LNCAP (cell line): ENCODE measurements around the gene FNIP1.

Source experiments
- TF ChIP-seq, protein P1 (sequence below): fragments of 450-650 bp; IDR thresholded peaks from 2 replicates; pipeline ENCODE4 v1.5.1; 2017; ENCODE audit warnings: mild to moderate bottlenecking

The FNIP1 gene

DNA sequence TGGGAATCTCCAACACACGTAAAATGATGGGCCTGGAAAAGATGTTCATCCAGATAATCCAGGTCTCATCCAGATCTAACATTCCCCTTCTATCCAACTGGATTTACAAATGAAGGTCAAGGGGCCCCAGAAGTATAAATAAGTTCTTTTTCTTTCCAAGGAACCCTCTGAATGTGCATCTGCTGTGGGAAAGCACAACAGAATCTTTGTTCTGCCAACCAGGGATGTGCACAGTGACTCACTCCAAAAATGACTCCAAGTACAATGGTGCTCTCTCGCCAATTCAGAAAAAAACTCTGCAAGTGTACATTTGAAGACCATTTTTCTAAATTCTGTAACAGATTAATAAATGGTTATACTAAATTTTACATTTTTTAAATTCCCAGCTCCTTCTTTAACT lies 174.2 kb downstream of the FNIP1 start:
- TF ChIP-seq, protein P1, sequence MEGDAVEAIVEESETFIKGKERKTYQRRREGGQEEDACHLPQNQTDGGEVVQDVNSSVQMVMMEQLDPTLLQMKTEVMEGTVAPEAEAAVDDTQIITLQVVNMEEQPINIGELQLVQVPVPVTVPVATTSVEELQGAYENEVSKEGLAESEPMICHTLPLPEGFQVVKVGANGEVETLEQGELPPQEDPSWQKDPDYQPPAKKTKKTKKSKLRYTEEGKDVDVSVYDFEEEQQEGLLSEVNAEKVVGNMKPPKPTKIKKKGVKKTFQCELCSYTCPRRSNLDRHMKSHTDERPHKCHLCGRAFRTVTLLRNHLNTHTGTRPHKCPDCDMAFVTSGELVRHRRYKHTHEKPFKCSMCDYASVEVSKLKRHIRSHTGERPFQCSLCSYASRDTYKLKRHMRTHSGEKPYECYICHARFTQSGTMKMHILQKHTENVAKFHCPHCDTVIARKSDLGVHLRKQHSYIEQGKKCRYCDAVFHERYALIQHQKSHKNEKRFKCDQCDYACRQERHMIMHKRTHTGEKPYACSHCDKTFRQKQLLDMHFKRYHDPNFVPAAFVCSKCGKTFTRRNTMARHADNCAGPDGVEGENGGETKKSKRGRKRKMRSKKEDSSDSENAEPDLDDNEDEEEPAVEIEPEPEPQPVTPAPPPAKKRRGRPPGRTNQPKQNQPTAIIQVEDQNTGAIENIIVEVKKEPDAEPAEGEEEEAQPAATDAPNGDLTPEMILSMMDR, result no peak

DNA sequence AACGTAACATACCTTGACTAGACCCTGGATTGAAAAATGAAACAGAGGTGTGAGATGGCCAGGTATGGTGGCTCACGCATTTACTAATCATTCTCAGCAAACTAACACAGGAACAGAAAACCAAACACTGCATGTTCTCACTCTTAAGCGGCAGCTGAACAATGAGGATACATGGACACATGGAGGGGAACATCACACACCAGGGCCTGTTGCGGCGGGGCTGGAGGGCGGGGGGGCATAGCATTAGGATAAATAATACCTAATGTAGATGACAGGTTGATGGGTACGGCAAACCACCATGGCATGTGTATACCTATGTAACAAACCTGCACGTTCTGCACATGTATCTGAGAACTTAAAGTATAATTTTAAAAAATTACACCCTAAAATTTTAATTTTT lies 177.7 kb downstream of the FNIP1 start:
- TF ChIP-seq, protein P1, result no peak

- TF ChIP-seq, protein P1, result no peak
Measured at GRCh38 chr5:131617140-131617822, 179.5 kb downstream of the FNIP1 start.

DNA sequence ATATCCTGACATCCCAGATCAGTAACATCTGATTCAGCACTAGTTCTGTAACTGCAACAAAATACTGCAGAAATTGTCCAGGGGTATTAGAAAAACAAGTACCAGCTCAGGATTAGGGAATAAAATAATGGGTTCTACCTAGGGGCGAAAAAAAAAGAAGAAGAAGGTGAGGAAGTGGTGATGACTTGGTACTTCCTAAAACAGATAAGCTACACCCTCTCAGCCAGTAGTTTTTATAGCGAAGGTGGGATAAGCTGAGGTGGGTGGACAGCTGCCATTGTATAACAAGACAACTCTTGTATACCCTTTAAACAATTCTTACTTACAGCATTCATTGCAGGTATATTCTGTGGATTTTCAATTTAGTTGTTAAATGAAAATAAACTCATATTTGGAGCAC lies 180.9 kb downstream of the FNIP1 start:
- TF ChIP-seq, protein P1, result no peak

- TF ChIP-seq, protein P1, result no peak
Measured at GRCh38 chr5:131613423-131613822, 183.4 kb downstream of the FNIP1 start.

DNA sequence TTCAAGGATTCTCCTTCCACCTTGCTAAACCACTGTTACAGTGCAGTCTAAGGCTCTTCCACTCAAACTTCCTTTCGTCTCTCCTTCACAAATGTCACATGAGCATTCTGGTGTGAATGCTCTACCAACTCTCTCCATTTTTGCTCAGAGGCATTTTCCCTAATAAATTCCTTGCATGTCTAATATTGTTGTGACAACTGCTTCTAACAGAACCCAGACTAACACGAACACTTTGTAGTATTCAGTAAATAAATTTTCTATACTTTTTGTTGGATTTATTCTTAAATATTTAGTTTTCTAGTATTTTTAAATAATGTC lies 185.8 kb downstream of the FNIP1 start:
- TF ChIP-seq, protein P1, result no peak

DNA sequence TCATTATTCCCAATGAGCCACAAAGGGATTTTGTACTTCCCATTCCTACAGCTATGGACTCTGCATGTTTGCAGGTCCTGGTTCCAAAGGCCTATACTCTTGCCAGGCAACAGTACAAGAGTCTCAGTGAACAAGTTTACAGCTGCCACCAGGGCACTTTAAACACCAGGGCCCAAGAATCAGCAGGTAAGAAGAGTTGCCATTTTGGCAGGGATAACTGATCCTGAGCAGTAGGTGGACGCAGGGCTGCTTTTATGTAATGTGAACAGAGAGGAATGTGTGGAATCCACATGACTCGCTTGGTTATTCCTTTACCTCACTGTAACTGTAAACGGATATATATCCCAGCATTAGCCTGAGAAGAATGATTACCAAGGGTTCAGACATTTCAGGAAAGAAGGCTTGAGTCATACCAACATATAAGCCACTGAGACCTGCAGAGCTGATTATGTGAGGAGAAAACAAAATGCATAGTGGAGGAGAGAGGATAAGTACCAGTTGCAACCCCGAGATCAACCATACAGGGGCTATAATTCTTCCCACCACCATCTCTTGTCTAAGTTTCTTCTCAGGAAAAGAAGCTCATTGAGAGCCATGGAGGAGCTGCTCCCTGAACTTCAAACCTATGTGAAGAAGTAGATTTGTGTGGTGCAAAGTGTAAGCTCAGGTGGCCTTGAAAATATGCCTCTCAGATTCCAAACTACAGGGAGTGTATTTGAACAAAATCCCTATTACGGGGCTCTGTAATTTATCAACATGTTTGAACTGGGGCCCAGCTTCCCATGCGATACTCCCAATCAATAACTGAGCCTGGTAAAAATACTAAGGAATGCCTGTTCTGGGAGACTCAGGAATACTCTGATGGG lies 186.4 kb downstream of the FNIP1 start:
- TF ChIP-seq, protein P1, result no peak
